Ascending aorta (tissue), 2 donors: Measurements from ENCODE around the gene HGFAC. TPM values are rescaled to one million over a fixed set of nuclear protein-coding genes. Genes with fewer than 3 reads are reported as not detected.

Source experiments
- DNase-seq, 2 donors: peaks; one replicate each; pipeline ENCODE4 v3.0.0-alpha.2; 2019; ENCODE audit warnings: low spot score in 2 of 2
- H3K27ac ChIP-seq, 2 donors: fragments of 200-600 bp; sonication (generic); one replicate each; pipeline ENCODE4 v1.5.1; 2016 to 2017; ENCODE audit warnings: mild to moderate bottlenecking in 1 of 2
- H3K27me3 ChIP-seq: fragments of 200-600 bp; sonication (generic); one replicate; pipeline ENCODE4 v1.5.1; 2017
- H3K36me3 ChIP-seq, 2 donors: fragments of 200-600 bp; sonication (generic); one replicate each; pipeline ENCODE4 v1.5.1; 2016
- H3K4me1 ChIP-seq, 2 donors: fragments of 200-600 bp; sonication (generic); one replicate each; pipeline ENCODE4 v1.5.1; 2016 to 2017; ENCODE audit warnings: mild to moderate bottlenecking in 1 of 2
- H3K4me3 ChIP-seq, 2 donors: fragments of 200-600 bp; sonication (generic); one replicate each; pipeline ENCODE4 v1.5.1; 2016 to 2017; ENCODE audit warnings: mild to moderate bottlenecking in 1 of 2
- H3K9me3 ChIP-seq, 2 donors: fragments of 200-600 bp; sonication (generic); one replicate each; pipeline ENCODE4 v1.5.1; 2016
- intact Hi-C: fragments of 100-400 bp; cut with DNase I; formaldehyde crosslinking; loops from one replicate; pipeline ENCODE4 v1.15.1; 2023
- total RNA-seq: library from RNA; depleted of rRNA; stranded (reverse); fragments of >200 nt; gene quantifications from one replicate; pipeline ENCODE4 v1.1.0, GENCODE V29; 2016
- TF ChIP-seq, protein P1 (sequence below), 3 experiments: fragments of 200-600 bp in 2 of 3; fragments of 450-650 bp in 1 of 3; sonication (generic) in 2 of 3; IDR thresholded peaks; one replicate each; pipeline ENCODE4 v1.5.1; 2016 to 2019; ENCODE audit warnings: antibody characterized with exemption in 3 of 3, mild to moderate bottlenecking in 1 of 3, moderate library complexity in 1 of 3

Gene HGFAC
- total RNA-seq, 1 donor from 2014 or later = 2.2 TPM

DNA sequence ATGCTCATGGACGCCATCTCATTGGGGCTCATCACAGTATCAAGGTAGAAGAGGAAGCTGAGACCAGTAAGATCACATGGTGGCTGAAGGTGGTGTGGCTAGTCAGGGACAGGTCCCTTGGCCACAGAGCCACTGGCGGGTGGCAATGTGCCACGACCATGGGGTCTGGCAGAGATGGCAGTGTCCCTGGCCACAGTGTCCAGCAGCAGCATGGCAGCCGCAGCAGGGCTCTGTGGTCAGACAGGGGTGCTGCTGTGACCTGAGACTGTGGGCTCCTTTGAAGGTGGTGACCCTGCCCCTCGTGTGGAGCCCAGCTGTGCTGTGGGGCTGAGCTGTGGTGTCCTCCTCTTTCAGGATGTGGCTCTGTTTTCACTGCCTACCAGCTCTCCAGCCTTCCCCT, 19.2 kb downstream of the HGFAC start:
- intact Hi-C loops = loop anchor here (1.0 kb wide), 1 partner anchor 22 kb away; no protein-coding TSS in a partner anchor
- Histone ChIP-seq H3K36me3 (no peaks in the 10 kb centered on the region), H3K9me3 (peaks cover 0 to 7% of the 10 kb centered on the region in 2 donors), H3K4me1 (peaks cover 10 to 25% of the 10 kb centered on the region in 2 donors), H3K27me3 (no peaks in the 10 kb centered on the region), H3K4me3 (no peak overlapping the region), H3K27ac (peak overlapping the region; percentile 54 to 88)
- DNase-seq = no peak
- TF ChIP-seq, protein P1, sequence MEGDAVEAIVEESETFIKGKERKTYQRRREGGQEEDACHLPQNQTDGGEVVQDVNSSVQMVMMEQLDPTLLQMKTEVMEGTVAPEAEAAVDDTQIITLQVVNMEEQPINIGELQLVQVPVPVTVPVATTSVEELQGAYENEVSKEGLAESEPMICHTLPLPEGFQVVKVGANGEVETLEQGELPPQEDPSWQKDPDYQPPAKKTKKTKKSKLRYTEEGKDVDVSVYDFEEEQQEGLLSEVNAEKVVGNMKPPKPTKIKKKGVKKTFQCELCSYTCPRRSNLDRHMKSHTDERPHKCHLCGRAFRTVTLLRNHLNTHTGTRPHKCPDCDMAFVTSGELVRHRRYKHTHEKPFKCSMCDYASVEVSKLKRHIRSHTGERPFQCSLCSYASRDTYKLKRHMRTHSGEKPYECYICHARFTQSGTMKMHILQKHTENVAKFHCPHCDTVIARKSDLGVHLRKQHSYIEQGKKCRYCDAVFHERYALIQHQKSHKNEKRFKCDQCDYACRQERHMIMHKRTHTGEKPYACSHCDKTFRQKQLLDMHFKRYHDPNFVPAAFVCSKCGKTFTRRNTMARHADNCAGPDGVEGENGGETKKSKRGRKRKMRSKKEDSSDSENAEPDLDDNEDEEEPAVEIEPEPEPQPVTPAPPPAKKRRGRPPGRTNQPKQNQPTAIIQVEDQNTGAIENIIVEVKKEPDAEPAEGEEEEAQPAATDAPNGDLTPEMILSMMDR (IDR thresholded peaks at IDR 0.05) = no peak

DNA sequence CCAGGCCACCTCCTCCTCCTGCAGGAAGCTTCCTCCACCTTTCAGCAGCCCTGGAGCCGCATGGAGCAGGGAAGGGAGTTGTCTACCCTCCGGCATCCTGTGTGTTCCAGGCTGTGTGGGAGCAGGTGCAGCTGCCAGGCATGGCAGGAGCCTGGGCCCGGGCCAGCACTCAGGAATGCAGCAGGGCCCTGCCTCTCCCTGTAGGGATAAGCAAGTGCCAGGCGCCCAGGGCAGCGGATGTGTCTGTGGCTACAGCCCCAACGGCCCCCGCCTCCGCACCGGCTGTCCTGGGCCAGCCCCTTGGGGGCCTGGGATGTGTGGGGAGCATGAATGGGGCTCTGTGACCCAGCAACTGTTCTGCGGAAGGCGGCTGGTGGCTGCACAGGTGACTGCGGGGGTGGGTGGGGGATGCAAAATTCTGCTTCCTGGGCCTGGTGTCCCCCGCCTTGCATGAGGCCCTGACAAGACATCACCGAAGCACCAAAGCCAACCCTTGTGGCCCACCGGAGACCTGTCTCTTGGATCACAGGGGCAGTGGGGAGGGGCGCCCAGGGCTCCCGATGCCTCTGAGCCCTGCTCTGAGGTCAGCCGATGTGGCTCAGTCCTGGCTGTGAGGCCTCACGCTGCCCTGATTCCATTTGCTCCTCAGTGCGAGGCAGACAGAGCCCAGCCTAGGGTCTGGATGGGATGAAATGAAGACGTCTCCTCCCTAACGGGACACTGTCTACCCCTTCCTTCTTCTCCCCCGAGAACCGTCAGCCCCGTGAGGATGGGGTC, 19.9 kb downstream of the HGFAC start:
- peak overlapping the region; percentile 54 to 88 for H3K27ac ChIP-seq
- H3K4me1 ChIP-seq = peaks cover 10 to 25% of the 10 kb centered on the region in 2 donors
- TF ChIP-seq, protein P1 (IDR thresholded peaks at IDR 0.05) = no peak
- no peak overlapping the region for H3K4me3 ChIP-seq
- intact Hi-C loops = loop anchor here (1.0 kb wide), 1 partner anchor 22 kb away; no protein-coding TSS in a partner anchor
- DNase-seq = peak in 1 of 2 donors; percentile 90
- H3K27me3 ChIP-seq = no peaks in the 10 kb centered on the region
- H3K36me3 ChIP-seq = no peaks in the 10 kb centered on the region
- H3K9me3 ChIP-seq = no peaks in the 10 kb centered on the region

DNA sequence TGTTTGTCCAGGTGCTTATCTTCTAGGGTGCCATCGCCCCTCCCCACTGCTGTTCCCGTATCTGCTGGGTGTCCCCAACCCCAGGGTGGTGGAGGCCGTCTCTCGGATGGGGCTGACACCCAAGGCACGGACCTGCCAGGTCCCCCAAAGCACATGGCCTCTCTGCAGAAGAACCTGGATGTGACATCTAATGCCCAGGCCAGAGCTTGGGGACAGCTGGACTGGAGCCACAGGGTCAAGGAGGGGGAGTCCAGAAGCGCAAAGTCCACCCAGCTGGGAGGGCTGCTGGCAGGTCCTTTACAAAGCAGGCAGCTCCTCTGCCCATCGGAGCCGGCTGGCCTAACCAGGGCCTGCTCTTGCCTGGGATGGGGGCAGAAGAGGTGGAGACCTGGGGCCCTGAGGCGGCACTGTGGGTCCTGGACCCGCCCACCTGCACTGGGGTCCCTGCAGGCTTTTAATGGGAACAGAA, 20.6 kb downstream of the HGFAC start:
- DNase-seq = no peak
- TF ChIP-seq, protein P1 (IDR thresholded peaks at IDR 0.05) = no peak
- H3K9me3 ChIP-seq = no peaks in the 10 kb centered on the region
- H3K4me1 ChIP-seq = peaks cover 10 to 25% of the 10 kb centered on the region in 2 donors
- H3K36me3 ChIP-seq = no peaks in the 10 kb centered on the region
- peak overlapping the region; percentile 56 to 87 for H3K4me3 ChIP-seq
- intact Hi-C loops = no loop called here
- no peaks in the 10 kb centered on the region for H3K27me3 ChIP-seq
- H3K27ac ChIP-seq = peak overlapping the region; percentile 54 to 88

DNA sequence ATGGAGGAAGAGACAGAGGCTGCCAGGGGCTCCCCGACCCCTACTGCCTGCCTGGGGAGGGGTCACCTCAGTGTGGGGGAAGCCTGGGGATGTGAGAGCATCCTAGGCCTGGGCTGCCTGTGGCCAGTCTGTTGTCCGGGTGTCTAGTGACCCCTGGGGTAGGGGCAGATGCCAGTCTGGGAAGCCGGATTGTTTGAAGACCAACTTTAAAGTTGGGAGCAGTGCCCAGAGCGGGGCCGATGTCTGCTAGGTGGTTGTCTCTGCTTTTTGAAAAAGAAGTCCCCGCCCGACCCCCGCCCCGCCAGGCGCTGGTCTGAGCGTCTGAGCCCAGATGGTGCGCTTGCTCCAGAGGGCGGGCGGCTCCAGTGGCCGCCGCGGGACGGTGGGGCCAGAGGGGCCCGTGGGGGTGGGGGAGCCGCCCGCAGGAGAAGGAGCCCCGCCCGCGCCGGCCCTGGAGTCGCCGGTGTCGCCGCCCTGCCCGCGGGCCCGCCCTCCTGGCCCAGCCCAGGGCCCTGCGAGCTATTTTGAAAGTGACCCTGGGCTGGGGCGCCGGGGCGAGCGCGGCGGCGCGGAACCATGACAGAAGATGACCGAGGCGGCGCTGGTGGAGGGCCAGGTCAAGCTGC, 21.1 kb downstream of the HGFAC start, which contains the start of gene DOK7:
TSS of gene DOK7 (plus strand) at position 517 of the 626 bp plus-strand sequence. CDS start at position 587, 70 bp downstream.
- TF ChIP-seq, protein P1 (IDR thresholded peaks at IDR 0.05) = no peak

DNA sequence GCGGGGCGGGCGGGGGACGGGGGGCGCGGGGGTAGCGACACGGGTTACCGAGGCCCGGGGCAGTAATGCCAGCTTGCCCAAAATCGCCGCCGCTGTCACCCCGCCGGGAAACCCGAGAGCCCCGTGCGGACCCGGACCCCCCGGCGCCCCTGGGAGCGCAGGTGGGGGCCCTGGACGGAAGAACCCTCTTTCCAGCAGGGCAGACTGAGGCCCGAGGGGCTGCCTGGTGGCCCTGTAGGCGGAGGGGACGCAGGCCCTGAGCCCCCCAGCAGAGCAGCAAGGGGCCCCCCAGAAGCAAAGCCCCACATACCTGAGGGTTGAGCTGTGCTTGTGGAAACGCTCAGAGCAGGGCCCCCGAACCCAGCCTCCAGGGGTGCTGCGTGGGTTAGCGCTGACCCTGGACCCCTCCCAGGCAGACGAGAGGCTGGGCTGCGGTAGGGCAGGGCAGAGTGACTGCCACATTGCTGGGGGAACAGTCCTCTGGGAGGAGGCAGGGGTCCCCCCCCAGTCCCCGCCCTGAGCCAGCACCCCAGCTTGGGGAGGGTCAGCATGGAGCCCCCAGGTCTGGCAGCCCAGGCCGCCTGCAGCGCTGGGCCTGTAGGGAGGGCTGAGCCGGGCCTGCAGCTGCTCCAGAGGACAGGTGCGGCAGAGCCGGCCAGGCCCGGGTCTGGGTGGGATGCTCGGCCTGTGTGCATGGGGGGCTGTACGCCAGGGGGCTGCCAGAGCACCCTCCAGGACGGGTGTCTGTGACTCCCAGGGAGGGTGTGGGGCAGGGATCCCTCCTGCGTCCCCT, 22.0 kb downstream of the HGFAC start:
- Histone ChIP-seq H3K27me3 (no peaks in the 10 kb centered on the region), H3K4me1 (peaks cover 10 to 25% of the 10 kb centered on the region in 2 donors), H3K9me3 (no peaks in the 10 kb centered on the region), H3K27ac (peak overlapping the region; percentile 54 to 88), H3K4me3 (peak overlapping the region; percentile 56 to 87), H3K36me3 (no peaks in the 10 kb centered on the region)
- intact Hi-C loops = no loop called here
- TF ChIP-seq, protein P1 (IDR thresholded peaks at IDR 0.05) = no peak
- DNase-seq = no peak

More for the DNA sequence above, 21.1 kb downstream of the HGFAC start, which contains the start of gene DOK7:
- no peaks in the 10 kb centered on the region for H3K36me3 ChIP-seq
- H3K27me3 ChIP-seq = no peaks in the 10 kb centered on the region
- H3K27ac ChIP-seq = peak within 1 kb of the TSS; percentile 54 to 88
- intact Hi-C loops = no loop called here
- H3K4me3 ChIP-seq = peak within 1 kb of the TSS; percentile 56 to 87
- no peak for DNase-seq
- peaks cover 10 to 25% of the 10 kb centered on the region in 2 donors for H3K4me1 ChIP-seq
- no peaks in the 10 kb centered on the region for H3K9me3 ChIP-seq
